ENCODE data around the gene KPNB1. TPM values are rescaled to one million over a fixed set of nuclear protein-coding genes. Genes with fewer than 3 reads are reported as not detected.

The KPNB1 gene
- polyA plus RNA-seq, 3 donors: 5.8 to 83.3 (median 13.2) TPM

- peaks cover 36% of the 10 kb centered on the region for H3K4me1 Mint-ChIP-seq
- H2AFZ ChIP-seq (ENCODE audit: insufficient read depth, low read depth, low read length, poor library complexity, severe bottlenecking): no peak overlapping the region
- H3K27ac ChIP-seq (ENCODE audit: low read depth in 1 of 2, low read length in 2 of 2): peak overlapping the region in 1 of 2 donors; percentile 66
- no peaks in the 10 kb centered on the region for H3K27me3 ChIP-seq (ENCODE audit: control insufficient read depth in 2 of 2, insufficient read depth in 2 of 2, low read length in 2 of 2)
- intact Hi-C loops (cut with micrococcal nuclease): no loop called here
- H4K20me1 ChIP-seq (ENCODE audit: insufficient read depth, low read length): peaks cover 70% of the 10 kb centered on the region
- H3K27me3 Mint-ChIP-seq (ENCODE audit: low read depth in 3 of 3): peaks cover 0 to 2% (median 0%) of the 10 kb centered on the region in 3 donors
- H3K4me3 Mint-ChIP-seq: no peak overlapping the region
- peaks cover 55 to 63% of the 10 kb centered on the region in 2 donors for H3K36me3 ChIP-seq (replicated peaks in 1 of 2; ENCODE audit: control insufficient read depth in 1 of 2, insufficient read depth in 2 of 2, low read length in 2 of 2)
- no peak for TF ChIP-seq CTCF (IDR thresholded peaks at IDR 0.05)
- no peaks in the 10 kb centered on the region for H3K9me3 ChIP-seq (replicated peaks in 1 of 2; ENCODE audit: control insufficient read depth in 1 of 2, insufficient read depth in 1 of 2, low read length in 2 of 2)
- no peak overlapping the region for H3K9ac ChIP-seq (ENCODE audit: insufficient read depth, low read length, poor library complexity, severe bottlenecking)
- no peak overlapping the region for H3K4me3 ChIP-seq (replicated peaks in 1 of 3; ENCODE audit: low read depth in 2 of 3, low read length in 3 of 3)
- peak overlapping the region in 4 of 7 donors; percentile 13 to 45 (median 31) for H3K27ac Mint-ChIP-seq
- H3K4me1 ChIP-seq (ENCODE audit: control insufficient read depth in 1 of 2, insufficient read depth in 2 of 2, low read length in 2 of 2): peaks cover 34 to 53% of the 10 kb centered on the region in 2 donors
- no peaks in the 10 kb centered on the region for H3K9me3 Mint-ChIP-seq
- H3K79me2 ChIP-seq (ENCODE audit: insufficient read depth, low read length): peaks cover 84% of the 10 kb centered on the region
- WGBS (ENCODE audit: insufficient coverage): 80% methylated on average over 2 of the region's 6 CpGs
- no peak for DNase-seq
- peaks cover 53 to 62% of the 10 kb centered on the region in 2 donors for H3K36me3 Mint-ChIP-seq
- peak overlapping the region; percentile 97 for H3K4me2 ChIP-seq (replicated peaks; ENCODE audit: extremely low read depth, low read length, poor library complexity, severe bottlenecking)
Observed at GRCh38 chr17:47652570-47652969, 2.9 kb downstream of the KPNB1 start.

- Histone ChIP-seq H3K4me1 (ENCODE audit: control insufficient read depth in 1 of 2, insufficient read depth in 2 of 2, low read length in 2 of 2) (peaks cover 26 to 45% of the 10 kb centered on the region in 2 donors), H3K9ac (ENCODE audit: insufficient read depth, low read length, poor library complexity, severe bottlenecking) (no peak overlapping the region), H4K20me1 (ENCODE audit: insufficient read depth, low read length) (peaks cover 79% of the 10 kb centered on the region), H3K27me3 (ENCODE audit: control insufficient read depth in 2 of 2, insufficient read depth in 2 of 2, low read length in 2 of 2) (no peaks in the 10 kb centered on the region), H2AFZ (ENCODE audit: insufficient read depth, low read depth, low read length, poor library complexity, severe bottlenecking) (no peak overlapping the region), H3K9me3 (replicated peaks in 1 of 2; ENCODE audit: control insufficient read depth in 1 of 2, insufficient read depth in 1 of 2, low read length in 2 of 2) (no peaks in the 10 kb centered on the region), H3K4me2 (replicated peaks; ENCODE audit: extremely low read depth, low read length, poor library complexity, severe bottlenecking) (no peak overlapping the region), H3K36me3 (replicated peaks in 1 of 2; ENCODE audit: control insufficient read depth in 1 of 2, insufficient read depth in 2 of 2, low read length in 2 of 2) (peaks cover 64 to 71% of the 10 kb centered on the region in 2 donors), H3K27ac (ENCODE audit: low read depth in 1 of 2, low read length in 2 of 2) (peak overlapping the region in 1 of 2 donors; percentile 42), H3K4me3 (replicated peaks in 1 of 3; ENCODE audit: low read depth in 2 of 3, low read length in 3 of 3) (no peak overlapping the region), H3K79me2 (ENCODE audit: insufficient read depth, low read length) (peaks cover 89% of the 10 kb centered on the region)
- DNase-seq: no peak
- WGBS (ENCODE audit: insufficient coverage): 100% methylated on average over 1 of the region's 2 CpGs
- H3K27ac Mint-ChIP-seq: no peak overlapping the region
- peaks cover 30% of the 10 kb centered on the region for H3K4me1 Mint-ChIP-seq
- peaks cover 0 to 2% (median 0%) of the 10 kb centered on the region in 3 donors for H3K27me3 Mint-ChIP-seq (ENCODE audit: low read depth in 3 of 3)
- H3K36me3 Mint-ChIP-seq: peaks cover 58 to 69% of the 10 kb centered on the region in 2 donors
- intact Hi-C loops (cut with micrococcal nuclease): no loop called here
- no peaks in the 10 kb centered on the region for H3K9me3 Mint-ChIP-seq
- no peak overlapping the region for H3K4me3 Mint-ChIP-seq
- no peak for TF ChIP-seq CTCF (IDR thresholded peaks at IDR 0.05)
Observed at GRCh38 chr17:47653442-47653841, 3.7 kb downstream of the KPNB1 start.

All from CD14-positive monocyte (primary cell).